Measurements from ENCODE around the gene PPFIA4.
A peak's percentile ranks its signal among the peaks of the same experiment; 100 is the strongest.
"Not testable (repeated sequence)": the region's sequence is repeated elsewhere in the genome, so short reads cannot be mapped to it uniquely, and the experiment has no call there.

Gene PPFIA4

DNA sequence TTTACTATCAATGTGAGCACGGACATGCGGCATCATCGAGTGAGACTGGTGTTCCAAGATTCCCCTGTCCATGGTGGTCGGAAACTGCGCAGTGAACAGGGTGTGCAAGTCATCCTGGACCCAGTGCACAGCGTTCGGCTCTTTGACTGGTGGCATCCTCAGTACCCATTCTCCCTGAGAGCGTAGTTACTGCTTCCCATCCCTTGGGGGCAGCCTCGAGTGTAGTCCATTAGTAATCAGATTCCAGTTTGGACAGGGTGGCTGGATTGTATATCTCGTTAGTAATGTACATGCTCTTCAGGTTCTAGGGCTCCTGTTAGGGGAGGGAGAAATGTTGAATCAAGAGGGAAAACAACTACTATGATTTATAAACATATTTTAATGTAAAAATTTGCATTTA is 3.4 kb upstream of the PPFIA4 start:
- not testable (repeated sequence) for H3K27ac ChIP-seq (ENCODE audit: low read depth, low read length); H3K4me1 ChIP-seq (ENCODE audit: insufficient read depth, low read length); H3K9ac ChIP-seq (ENCODE audit: low read depth, low read length); H3K9me3 ChIP-seq (ENCODE audit: insufficient read depth, low read depth, low read length); H3K4me3 ChIP-seq (ENCODE audit: low read length)
- Histone ChIP-seq H3K36me3 (ENCODE audit: insufficient read depth, low read length) (peaks cover 72% of the 10 kb centered on the region), H3K27me3 (ENCODE audit: insufficient read depth, low read length) (peaks cover 15% of the 10 kb centered on the region)
- 80% methylated on average over 1 of the region's 10 CpGs for WGBS

DNA sequence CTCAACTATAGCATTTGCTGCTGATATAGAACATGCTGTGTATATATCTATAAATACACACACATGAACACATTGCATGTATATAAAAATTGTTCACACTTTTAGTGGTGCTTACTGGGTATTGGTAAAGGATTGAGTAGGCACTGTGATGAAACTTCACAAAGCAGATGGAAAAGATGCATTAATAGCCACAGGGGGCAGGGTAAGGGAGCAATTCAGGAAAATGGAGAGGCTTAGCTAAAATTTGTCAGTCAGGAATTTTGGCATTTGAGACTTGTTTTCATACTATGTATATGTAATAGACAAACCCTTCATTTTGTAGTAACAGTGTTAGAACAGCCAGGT is 633 bp upstream of the PPFIA4 start:
- Histone ChIP-seq H3K27ac (ENCODE audit: low read depth, low read length) (no peak overlapping the region), H3K9me3 (ENCODE audit: insufficient read depth, low read depth, low read length) (peaks cover 4% of the 10 kb centered on the region; the same call in 1 of the 2 replicates), H3K4me3 (ENCODE audit: low read length) (no peak overlapping the region), H3K36me3 (ENCODE audit: insufficient read depth, low read length) (peaks cover 44% of the 10 kb centered on the region), H3K4me1 (ENCODE audit: insufficient read depth, low read length) (0 out of 2 replicates have a peak, but pooled peaks cover 4% of the 10 kb centered on the region), H3K27me3 (ENCODE audit: insufficient read depth, low read length) (peaks cover 25% of the 10 kb centered on the region), H3K9ac (ENCODE audit: low read depth, low read length) (no peak overlapping the region)

DNA sequence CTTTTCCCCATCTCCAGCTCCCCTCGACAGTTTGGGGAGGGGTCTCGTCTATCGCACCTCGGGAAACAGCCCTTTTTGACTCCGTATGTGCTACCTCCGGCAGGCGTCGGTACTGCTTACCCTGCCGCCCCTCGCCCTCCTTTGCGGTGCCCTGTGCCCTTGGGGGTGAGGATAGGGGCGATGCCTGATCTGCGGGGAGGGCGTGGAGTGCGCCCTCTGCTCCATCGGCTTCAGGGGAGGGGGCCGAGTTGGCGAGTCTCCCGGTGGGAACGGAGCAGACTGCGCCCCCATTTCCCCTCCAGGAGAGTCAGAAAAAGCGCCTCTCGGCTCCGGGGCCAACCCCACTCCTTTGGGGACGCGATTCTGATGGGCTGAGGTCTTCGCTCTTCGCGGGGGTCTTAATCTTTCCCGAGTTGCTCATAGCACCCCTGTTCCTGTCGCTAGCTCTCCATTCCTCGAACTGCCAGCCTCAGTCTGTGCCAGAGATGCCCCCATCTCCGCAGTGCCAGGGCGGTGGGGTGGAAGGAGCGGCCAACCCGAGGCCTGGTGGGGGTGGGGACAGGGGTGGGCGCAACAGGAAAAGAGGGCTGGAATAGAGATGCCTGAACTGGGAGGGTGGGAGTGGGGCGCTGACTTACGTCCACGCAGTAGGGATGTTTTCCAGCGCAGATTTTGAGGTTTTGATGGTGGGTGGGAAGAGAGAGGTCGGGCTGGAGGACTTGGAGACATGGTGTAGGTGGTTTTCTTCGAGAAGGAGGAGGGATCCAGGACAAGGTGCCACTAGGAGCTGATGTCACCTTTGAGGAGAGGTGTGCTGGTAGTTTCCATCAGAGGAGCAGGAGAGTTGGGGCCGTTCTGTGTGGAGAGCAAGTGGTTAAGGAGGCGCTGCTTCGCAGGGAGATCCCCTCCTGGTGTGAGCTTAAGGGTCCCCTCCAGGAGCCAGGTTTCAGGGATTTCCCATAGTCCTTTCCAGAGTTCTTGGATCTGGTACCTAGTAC is 674 bp downstream of the PPFIA4 start:
- H3K9me3 ChIP-seq (ENCODE audit: insufficient read depth, low read depth, low read length): peaks cover 4% of the 10 kb centered on the region; the same call in 1 of the 2 replicates
- H3K9ac ChIP-seq (ENCODE audit: low read depth, low read length): peak overlapping the region; percentile 48
- H3K4me3 ChIP-seq (ENCODE audit: low read length): peak overlapping the region; percentile 71
- peaks cover 25% of the 10 kb centered on the region for H3K27me3 ChIP-seq (ENCODE audit: insufficient read depth, low read length)
- WGBS: 9% methylated on average over 46 of the region's 46 CpGs
- no peak overlapping the region for H3K27ac ChIP-seq (ENCODE audit: low read depth, low read length)
- peaks cover 31% of the 10 kb centered on the region for H3K36me3 ChIP-seq (ENCODE audit: insufficient read depth, low read length)
- 0 out of 2 replicates have a peak, but pooled peaks cover 4% of the 10 kb centered on the region for H3K4me1 ChIP-seq (ENCODE audit: insufficient read depth, low read length)

DNA sequence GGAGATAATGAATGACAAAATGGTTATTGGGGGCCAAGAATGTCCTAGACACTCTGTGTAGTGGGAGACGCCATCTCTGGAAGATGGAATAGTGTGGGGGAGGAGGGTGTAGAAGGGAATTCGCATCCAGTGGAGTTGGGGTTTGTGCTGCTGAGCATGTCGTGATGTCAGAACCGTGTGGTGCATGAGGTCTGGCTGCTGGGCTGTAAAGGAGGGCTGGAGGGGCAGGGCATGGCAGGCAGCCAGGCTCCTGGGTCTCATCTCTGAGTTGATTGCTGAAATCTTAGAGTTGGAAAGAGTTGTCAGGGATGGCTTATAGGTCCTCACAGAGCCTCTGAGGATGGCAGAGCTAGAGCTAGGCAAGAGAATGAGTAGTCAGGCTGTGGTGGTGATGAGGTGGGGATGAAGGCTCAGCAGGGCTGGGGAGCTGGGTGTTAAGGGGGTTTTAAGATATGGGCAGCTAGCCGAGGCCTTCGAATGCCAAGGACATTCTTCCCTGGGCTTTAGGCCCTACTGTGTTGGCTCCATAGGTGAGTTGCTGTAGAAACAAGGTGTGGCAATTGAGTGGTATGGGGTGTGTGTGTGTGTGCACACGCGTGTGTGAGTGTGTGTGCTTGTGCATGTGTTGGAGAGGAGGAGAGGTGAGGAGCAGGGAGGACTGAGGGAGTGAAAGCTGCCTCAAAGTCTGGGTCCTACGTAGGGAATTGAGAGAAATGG is 1.9 kb downstream of the PPFIA4 start:
- WGBS: 85% methylated on average over 9 of the region's 9 CpGs
- Histone ChIP-seq H3K4me1 (ENCODE audit: insufficient read depth, low read length) (0 out of 2 replicates have a peak, but pooled peaks cover 4% of the 10 kb centered on the region), H3K36me3 (ENCODE audit: insufficient read depth, low read length) (peaks cover 24% of the 10 kb centered on the region), H3K27ac (ENCODE audit: low read depth, low read length) (no peak overlapping the region), H3K27me3 (ENCODE audit: insufficient read depth, low read length) (peaks cover 25% of the 10 kb centered on the region), H3K4me3 (ENCODE audit: low read length) (no peak overlapping the region), H3K9me3 (ENCODE audit: insufficient read depth, low read depth, low read length) (peaks cover 4% of the 10 kb centered on the region; the same call in 1 of the 2 replicates), H3K9ac (ENCODE audit: low read depth, low read length) (no peak overlapping the region)

DNA sequence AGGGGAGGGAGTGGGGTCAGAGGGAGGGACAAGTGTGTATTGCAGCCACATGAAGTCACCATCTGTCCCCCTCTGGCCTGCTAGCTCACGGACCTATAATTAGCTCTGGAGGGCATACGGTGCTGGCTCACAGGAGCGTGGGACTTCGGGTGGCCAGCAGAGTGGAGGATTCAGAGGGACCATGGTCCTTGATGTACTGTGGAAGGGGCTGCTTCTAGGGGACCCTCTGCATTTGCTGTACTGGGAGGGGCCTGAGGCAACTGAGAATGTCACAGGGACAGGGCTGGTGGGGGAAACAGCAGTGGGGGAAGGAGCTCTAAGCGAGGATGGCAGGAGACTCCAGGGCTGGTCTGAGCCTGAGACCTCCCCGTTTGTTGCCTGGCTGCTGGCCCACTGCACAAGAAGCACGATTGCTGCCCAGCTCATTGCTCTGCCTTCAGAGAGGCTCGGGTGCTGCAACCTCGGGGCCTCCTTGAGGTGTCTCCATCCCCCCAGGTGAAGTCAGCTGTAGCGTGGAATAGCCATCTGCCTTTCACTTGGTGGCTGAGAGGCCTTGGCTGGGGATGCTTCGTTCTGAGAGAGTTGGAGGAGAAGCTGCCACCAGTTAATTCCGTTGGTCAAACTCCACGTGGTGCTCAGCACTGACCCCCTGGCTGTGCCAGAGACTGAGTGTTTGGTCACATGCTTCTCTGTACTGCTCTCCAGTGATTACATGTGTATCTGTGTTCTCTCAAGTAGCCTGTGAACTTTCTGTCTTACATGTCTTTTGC is 2.7 kb downstream of the PPFIA4 start:
- Histone ChIP-seq H3K27ac (ENCODE audit: low read depth, low read length) (no peak overlapping the region), H3K4me1 (ENCODE audit: insufficient read depth, low read length) (0 out of 2 replicates have a peak, but pooled peaks cover 4% of the 10 kb centered on the region), H3K36me3 (ENCODE audit: insufficient read depth, low read length) (peaks cover 16% of the 10 kb centered on the region), H3K9me3 (ENCODE audit: insufficient read depth, low read depth, low read length) (peaks cover 4% of the 10 kb centered on the region; the same call in 1 of the 2 replicates), H3K27me3 (ENCODE audit: insufficient read depth, low read length) (peaks cover 25% of the 10 kb centered on the region), H3K4me3 (ENCODE audit: low read length) (no peak overlapping the region), H3K9ac (ENCODE audit: low read depth, low read length) (no peak overlapping the region)
- WGBS: 82% methylated on average over 13 of the region's 13 CpGs

DNA sequence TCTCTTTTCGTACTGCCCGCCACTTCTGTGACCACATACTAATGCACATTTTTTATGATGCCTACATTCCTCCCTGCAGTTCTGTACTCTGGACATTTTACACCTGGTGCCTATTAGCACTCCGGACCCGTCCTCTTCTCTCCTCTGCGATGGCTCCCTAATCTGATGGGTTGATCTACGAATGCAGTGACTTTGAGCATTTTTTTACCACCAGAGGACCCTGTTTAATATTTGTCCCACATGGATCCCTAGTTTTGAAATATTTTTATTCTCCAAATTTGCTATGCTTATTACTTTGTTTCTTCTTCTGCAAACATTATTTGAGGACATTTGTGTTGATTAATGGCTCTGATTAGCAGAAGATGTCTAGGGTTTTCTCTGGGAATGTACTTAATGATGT is 5.2 kb downstream of the PPFIA4 start:
- Histone ChIP-seq H3K27me3 (ENCODE audit: insufficient read depth, low read length) (peaks cover 24% of the 10 kb centered on the region), H3K4me1 (ENCODE audit: insufficient read depth, low read length) (0 out of 2 replicates have a peak, but pooled peaks cover 10% of the 10 kb centered on the region), H3K9me3 (ENCODE audit: insufficient read depth, low read depth, low read length) (no peaks in the 10 kb centered on the region), H3K9ac (ENCODE audit: low read depth, low read length) (no peak overlapping the region), H3K4me3 (ENCODE audit: low read length) (no peak overlapping the region), H3K27ac (ENCODE audit: low read depth, low read length) (no peak overlapping the region), H3K36me3 (ENCODE audit: insufficient read depth, low read length) (no peaks in the 10 kb centered on the region)
- 93% methylated on average over 6 of the region's 6 CpGs for WGBS

DNA sequence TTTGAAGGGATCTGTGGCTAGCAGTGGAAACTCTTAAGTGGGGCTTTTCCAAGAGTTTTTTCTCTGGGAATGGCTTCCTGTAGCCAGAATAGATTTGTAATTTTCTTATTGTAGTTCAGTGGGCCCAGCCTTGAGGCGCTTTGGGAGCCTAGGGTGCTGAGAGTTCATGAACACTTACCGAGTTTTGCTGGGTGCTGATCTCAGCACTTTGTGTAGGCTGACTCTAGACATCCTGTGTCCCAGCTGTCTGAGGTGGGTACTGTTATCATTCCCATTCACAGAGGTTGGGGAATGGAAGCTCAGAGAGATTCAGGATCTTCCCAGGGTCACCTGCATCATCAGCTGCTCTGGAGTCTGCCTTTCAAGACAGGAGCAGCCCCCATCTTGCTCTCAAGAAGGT is 7.0 kb downstream of the PPFIA4 start:
- Histone ChIP-seq H3K27me3 (ENCODE audit: insufficient read depth, low read length) (peaks cover 6% of the 10 kb centered on the region), H3K27ac (ENCODE audit: low read depth, low read length) (no peak overlapping the region), H3K36me3 (ENCODE audit: insufficient read depth, low read length) (no peaks in the 10 kb centered on the region), H3K4me1 (ENCODE audit: insufficient read depth, low read length) (0 out of 2 replicates have a peak, but pooled peaks cover 6% of the 10 kb centered on the region), H3K4me3 (ENCODE audit: low read length) (no peak overlapping the region), H3K9me3 (ENCODE audit: insufficient read depth, low read depth, low read length) (no peaks in the 10 kb centered on the region), H3K9ac (ENCODE audit: low read depth, low read length) (no peak overlapping the region)
- WGBS: 94% methylated on average over 2 of the region's 2 CpGs

DNA sequence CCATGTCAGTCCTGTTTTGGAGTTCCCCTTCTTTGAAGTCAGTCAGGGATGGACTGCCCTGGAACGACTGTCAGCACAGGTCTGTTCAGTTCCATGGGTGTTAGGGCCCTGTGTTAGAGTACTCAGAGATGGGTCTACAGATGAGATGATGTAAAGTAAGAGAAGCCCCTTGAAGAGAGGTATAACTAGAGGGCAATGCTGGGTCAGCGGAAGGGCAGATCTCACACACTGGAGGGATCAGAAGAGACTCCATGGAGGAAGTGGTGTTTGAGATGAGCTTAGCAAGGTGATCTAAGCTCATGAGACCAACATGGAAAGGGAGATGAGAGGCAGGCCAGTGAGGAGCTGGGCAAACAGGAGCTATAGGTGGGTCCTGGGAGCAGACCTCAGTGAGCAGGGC is 7.6 kb downstream of the PPFIA4 start:
- H3K4me1 ChIP-seq (ENCODE audit: insufficient read depth, low read length): 0 out of 2 replicates have a peak, but pooled peaks cover 6% of the 10 kb centered on the region
- WGBS: 86% methylated on average over 2 of the region's 2 CpGs
- no peaks in the 10 kb centered on the region; the same call in 1 of the 2 replicates for H3K27me3 ChIP-seq (ENCODE audit: insufficient read depth, low read length)
- H3K9me3 ChIP-seq (ENCODE audit: insufficient read depth, low read depth, low read length): no peaks in the 10 kb centered on the region
- no peak overlapping the region for H3K9ac ChIP-seq (ENCODE audit: low read depth, low read length)
- no peak overlapping the region for H3K27ac ChIP-seq (ENCODE audit: low read depth, low read length)
- H3K36me3 ChIP-seq (ENCODE audit: insufficient read depth, low read length): no peaks in the 10 kb centered on the region
- H3K4me3 ChIP-seq (ENCODE audit: low read length): no peak overlapping the region

DNA sequence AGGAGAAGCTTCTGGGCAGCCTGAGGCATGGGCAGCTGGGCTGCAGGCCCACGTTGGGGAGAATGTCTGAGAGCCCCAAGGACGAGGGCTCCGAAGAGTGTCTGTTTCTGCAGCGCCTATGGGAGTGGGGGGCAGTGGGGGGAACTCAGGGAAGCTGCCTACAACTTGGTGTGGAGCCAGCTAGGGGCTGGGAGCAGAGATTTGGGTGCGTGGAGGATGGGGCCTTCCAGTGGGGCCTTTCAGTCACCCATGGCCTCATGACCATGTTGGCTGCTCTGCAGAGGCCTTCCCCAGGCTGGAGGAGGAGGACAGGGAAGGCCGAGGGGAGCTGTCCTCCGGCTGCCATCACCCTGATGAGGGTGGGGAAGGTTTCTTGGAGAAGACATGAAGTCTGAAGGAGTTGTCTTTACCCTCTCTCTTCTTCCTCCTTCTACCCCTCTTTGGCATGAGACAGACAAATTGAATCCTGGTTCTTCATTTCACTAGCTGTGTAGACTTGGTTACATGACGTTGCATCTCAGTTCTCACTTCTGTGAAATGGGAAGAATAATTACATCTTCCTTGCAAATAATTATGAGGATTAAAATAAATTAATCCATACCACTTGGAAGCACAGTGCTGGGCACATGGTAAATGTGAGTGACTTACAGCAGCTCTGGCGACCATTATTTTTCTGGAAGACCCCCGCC is 8.3 kb downstream of the PPFIA4 start:
- H3K9me3 ChIP-seq (ENCODE audit: insufficient read depth, low read depth, low read length): no peaks in the 10 kb centered on the region
- no peak overlapping the region for H3K4me3 ChIP-seq (ENCODE audit: low read length)
- 0 out of 2 replicates have a peak, but pooled peaks cover 6% of the 10 kb centered on the region for H3K4me1 ChIP-seq (ENCODE audit: insufficient read depth, low read length)
- no peaks in the 10 kb centered on the region for H3K27me3 ChIP-seq (ENCODE audit: insufficient read depth, low read length)
- no peak overlapping the region for H3K27ac ChIP-seq (ENCODE audit: low read depth, low read length)
- H3K36me3 ChIP-seq (ENCODE audit: insufficient read depth, low read length): no peaks in the 10 kb centered on the region
- 88% methylated on average over 9 of the region's 10 CpGs for WGBS
- no peak overlapping the region for H3K9ac ChIP-seq (ENCODE audit: low read depth, low read length)

All from HUES64 (cell line).